HepG2 (cell line): ENCODE results near the gene ACKR4. TPM values are rescaled to one million over a fixed set of nuclear protein-coding genes. Genes with fewer than 3 reads are reported as not detected.

Experiments
- ATAC-seq: fragments of 200-7000 bp; cut with Tn5 transposase; 3 replicates; pipeline ENCODE4 v1.9.1; 2020; ENCODE audit warnings: mild to moderate bottlenecking, moderate library complexity
- BruUV-seq: library from RNA; stranded (reverse); fragments of 400-500 nt; replicated peaks from 2 replicates; lab custom pipeline; 2021; lab: Mats Ljungman, UMichigan
- CTCF ChIA-PET: fragments of 300-600 bp; formaldehyde crosslinking; extraction: SDS; loops from one replicate; lab custom pipeline; 2021; ENCODE audit warnings: low total read pairs, inconsistent platforms, low intra/inter-chr PET ratio; lab: Yijun Ruan, JAX
- POLR2A ChIA-PET: fragments of 350-600 bp; sonication (Branson Sonifier 250); formaldehyde crosslinking; loops from one replicate; lab custom pipeline; 2020; ENCODE audit warnings: antibody characterized with exemption, inconsistent platforms; lab: Yijun Ruan, JAX
- DNase-seq: peaks from one replicate; pipeline ENCODE4 v3.0.0-alpha.2; 2015; ENCODE audit warnings: low spot score
- FAIRE-seq: peaks from 3 replicates; lab custom pipeline; 2011; peaks lifted over from hg19 to GRCh38; lab: Jason Lieb, UNC
- H2AFZ ChIP-seq: one replicate; pipeline ENCODE4 v1.6.1; 2011; ENCODE audit warnings: low read length, inconsistent platforms
- H3K27ac ChIP-seq: fragments of 300-600 bp; 3 replicates; pipeline ENCODE4 v1.8.0; 2011; ENCODE audit warnings: mixed run types, mild to moderate bottlenecking, mixed read lengths, low read length, inconsistent platforms; ENCODE audit not compliant: insufficient read depth; ENCODE audit errors: extremely low read length
- H3K27me3 ChIP-seq, 2 experiments: fragments of 200-600 bp in 1 of 2; 2 replicates in 1 of 2; 3 replicates in 1 of 2; pipeline versions ENCODE4 v1.6.0 to v1.8.0; 2011; ENCODE audit warnings: low read length in 2 of 2, mild to moderate bottlenecking in 2 of 2, moderate library complexity in 2 of 2, inconsistent platforms in 1 of 2; ENCODE audit not compliant: insufficient read depth in 2 of 2, control insufficient read depth in 1 of 2
- H3K36me3 ChIP-seq, 2 experiments: fragments of 200-600 bp in 1 of 2; replicated peaks in 1 of 2; 2 replicates in 1 of 2; 3 replicates in 1 of 2; pipeline versions ENCODE4 v1.5.1 to v1.8.0; 2011; ENCODE audit warnings: low read length in 2 of 2, inconsistent platforms in 1 of 2; ENCODE audit not compliant: insufficient read depth in 2 of 2, control insufficient read depth in 1 of 2
- H3K4me1 ChIP-seq: 2 replicates; pipeline ENCODE4 v1.5.1; 2012; ENCODE audit warnings: low read length, inconsistent platforms; ENCODE audit not compliant: insufficient read depth
- H3K4me2 ChIP-seq: 2 replicates; pipeline ENCODE4 v1.6.0; 2011; ENCODE audit warnings: low read depth, low read length, inconsistent platforms
- H3K4me3 ChIP-seq, 3 experiments: fragments of 200-600 bp in 1 of 3; sonication (generic), shearing (Covaris generic) in 1 of 3; replicated peaks in 1 of 3; 2 replicates each; pipeline ENCODE4 v1.5.1; 2011 to 2016; ENCODE audit warnings: low read length in 3 of 3, inconsistent platforms in 2 of 3, low read depth in 2 of 3, mild to moderate bottlenecking in 2 of 3, control low read depth in 1 of 3, mixed read lengths in 1 of 3; ENCODE audit not compliant: insufficient read depth in 1 of 3
- H3K79me2 ChIP-seq: one replicate; pipeline ENCODE4 v1.6.1; 2011; ENCODE audit warnings: low read length, inconsistent platforms; ENCODE audit not compliant: insufficient read depth
- H3K9ac ChIP-seq: 2 replicates; pipeline ENCODE4 v1.6.0; 2011; ENCODE audit warnings: mild to moderate bottlenecking, low read depth, low read length, inconsistent platforms; ENCODE audit not compliant: insufficient read depth
- H3K9me3 ChIP-seq: 2 replicates; pipeline ENCODE4 v1.5.1; 2012; ENCODE audit warnings: mild to moderate bottlenecking, low read length
- H4K20me1 ChIP-seq: 2 replicates; pipeline ENCODE4 v1.6.0; 2011; ENCODE audit warnings: inconsistent platforms, mild to moderate bottlenecking, low read length, moderate library complexity; ENCODE audit not compliant: insufficient read depth
- BCL6 ChIP-seq: IDR thresholded peaks from 2 replicates; pipeline ENCODE4 v1.6.1; 2016; ENCODE audit warnings: missing genetic modification reagents, missing compliant biosample characterization
- CENPX ChIP-seq: sonication (generic); formaldehyde crosslinking; IDR thresholded peaks from 2 replicates; pipeline ENCODE4 v1.9.0; 2021; ENCODE audit warnings: mild to moderate bottlenecking, missing genetic modification reagents, moderate library complexity
- IKZF1 ChIP-seq: fragments of 450-650 bp; IDR thresholded peaks from 2 replicates; pipeline ENCODE4 v1.7.1; 2016
- KDM1A ChIP-seq: IDR thresholded peaks from 2 replicates; pipeline ENCODE4 v1.6.1; 2016; ENCODE audit warnings: missing compliant biosample characterization
- NR1H2 ChIP-seq: sonication (generic); formaldehyde crosslinking; IDR thresholded peaks from 2 replicates; pipeline ENCODE4 v1.8.1; 2022; ENCODE audit warnings: low read depth, missing genetic modification reagents, borderline replicate concordance
- ZFY ChIP-seq: sonication (generic); formaldehyde crosslinking; IDR thresholded peaks from 2 replicates; pipeline ENCODE4 v1.4.0; 2020; ENCODE audit warnings: missing genetic modification reagents
- ZNF292 ChIP-seq: sonication (generic); formaldehyde crosslinking; IDR thresholded peaks from 2 replicates; pipeline ENCODE4 v1.8.1; 2022; ENCODE audit warnings: mild to moderate bottlenecking, low read depth, missing genetic modification reagents, borderline replicate concordance
- ZNF30 ChIP-seq: sonication (generic); formaldehyde crosslinking; IDR thresholded peaks from 2 replicates; pipeline ENCODE4 v1.5.0; 2020; ENCODE audit warnings: mild to moderate bottlenecking, missing genetic modification reagents
- ZNF446 ChIP-seq: sonication (generic); formaldehyde crosslinking; IDR thresholded peaks from 2 replicates; pipeline ENCODE4 v1.5.0; 2020; ENCODE audit warnings: mild to moderate bottlenecking, missing genetic modification reagents
- ZNF496 ChIP-seq: sonication (generic); formaldehyde crosslinking; IDR thresholded peaks from 2 replicates; pipeline ENCODE4 v1.8.1; 2023; ENCODE audit warnings: mild to moderate bottlenecking, moderate library complexity, missing genetic modification reagents; ENCODE audit not compliant: insufficient replicate concordance
- ZNF713 ChIP-seq: sonication (generic); formaldehyde crosslinking; IDR thresholded peaks from 2 replicates; pipeline ENCODE4 v1.4.0; 2020; ENCODE audit warnings: mild to moderate bottlenecking, missing genetic modification reagents
- ZNF761 ChIP-seq: sonication (generic); formaldehyde crosslinking; conservative IDR thresholded peaks from 2 replicates; pipeline ENCODE4 v1.4.0; 2020; ENCODE audit warnings: mild to moderate bottlenecking, missing genetic modification reagents
- ZSCAN21 ChIP-seq: sonication (generic); formaldehyde crosslinking; IDR thresholded peaks from 2 replicates; pipeline ENCODE4 v1.8.0; 2022; ENCODE audit warnings: mild to moderate bottlenecking, missing genetic modification reagents, moderate library complexity, borderline replicate concordance
- ZZZ3 ChIP-seq: sonication (generic); formaldehyde crosslinking; IDR thresholded peaks from 2 replicates; pipeline ENCODE4 v1.4.0; 2020; ENCODE audit warnings: missing genetic modification reagents, mild to moderate bottlenecking, borderline replicate concordance
- WGBS: methylation state at CpG from one replicate; pipeline ENCODE4 v1.1.6; 2017; ENCODE audit warnings: low lambda C conversion rate; 5-methylcytosine and 5-hydroxymethylcytosine counted together
- in situ Hi-C: cut with HindIII; loops from 2 replicates; pipeline ENCODE4 v1.10.0; 2017; ENCODE audit warnings: low pct_unique_long_range_greater_than_20kb; ENCODE audit not compliant: extremely low pct_ligation_motif_present
- intact Hi-C: fragments of 100-400 bp; cut with micrococcal nuclease; formaldehyde crosslinking; loops from one replicate; pipeline ENCODE4 v1.10.0; 2022; ENCODE audit not compliant: unreplicated experiment
- polyA plus RNA-seq, 8 experiments: library from polyadenylated mRNA; depleted of rRNA in 3 of 8; stranded (reverse) in 7 of 8; unstranded in 1 of 8; fragments of >200 nt; fragmentation: Illumina TruSeq in 4 of 8; extraction: Trizol in 4 of 8; gene quantifications; 2 replicates each; pipeline versions ENCODE4 v1.2.1 to v1.2.3, GENCODE V29; 2011 to 2016; ENCODE audit warnings: low read depth in 4 of 8, missing spikeins in 1 of 8, mixed read lengths in 1 of 8; ENCODE audit not compliant: insufficient read depth in 1 of 8
- total RNA-seq, 5 experiments: library from RNA; depleted of rRNA; stranded (reverse); fragments of >200 nt; fragmentation: Illumina TruSeq; extraction: Trizol; gene quantifications; 2 replicates each; pipeline ENCODE4 v1.2.3, GENCODE V29; 2016; ENCODE audit warnings: low read depth in 1 of 5
- TF ChIP-seq, protein P1 (sequence below): sonication (generic); formaldehyde crosslinking; IDR thresholded peaks from 2 replicates; pipeline ENCODE4 v1.4.0; 2020; ENCODE audit warnings: missing genetic modification reagents, borderline replicate concordance
- TF ChIP-seq, protein P2 (sequence below): sonication (generic); formaldehyde crosslinking; IDR thresholded peaks from 2 replicates; pipeline ENCODE4 v1.8.1; 2023; ENCODE audit warnings: mild to moderate bottlenecking, missing genetic modification reagents
- TF ChIP-seq, protein P3 (sequence below): sonication (generic); formaldehyde crosslinking; IDR thresholded peaks from 2 replicates; pipeline ENCODE4 v1.4.0; 2020; ENCODE audit warnings: missing genetic modification reagents
- TF ChIP-seq, protein P4 (sequence below): sonication (generic); formaldehyde crosslinking; IDR thresholded peaks from 2 replicates; pipeline ENCODE4 v1.4.0; 2020; ENCODE audit warnings: missing genetic modification reagents

The ACKR4 gene
- total and polyA plus RNA-seq, 2 of the 13 experiments (the other 11 are each of a cell fraction or from before 2014, with no cell fraction given), result 0.16 TPM; not detected in 1

DNA sequence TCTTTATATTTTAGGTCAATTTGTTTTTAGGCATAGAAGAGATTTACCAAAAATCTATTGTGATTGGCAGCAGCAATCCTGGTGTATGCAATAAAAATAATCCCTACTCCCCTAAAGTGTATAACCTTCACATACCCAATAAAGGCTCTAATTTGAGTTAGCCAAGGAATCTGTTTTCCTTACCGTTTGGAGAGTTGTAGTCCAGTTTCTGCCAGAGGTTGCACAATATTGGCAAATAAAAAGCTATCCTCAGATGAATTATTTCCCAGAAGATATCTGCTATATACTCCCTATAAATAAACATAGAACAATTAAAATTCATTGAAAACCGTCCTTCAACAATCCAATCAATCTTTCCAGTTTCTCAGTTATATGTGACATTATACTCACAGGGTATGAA lies 31.1 kb downstream of the ACKR4 start:
- no peak for FAIRE-seq
- peaks cover 8 to 26% of the 10 kb centered on the region in 2 experiments for H3K36me3 ChIP-seq
- no peak for ATAC-seq
- H3K27me3 ChIP-seq, result no peaks in the 10 kb centered on the region
- H2AFZ ChIP-seq, result no peak overlapping the region
- WGBS, result 92% methylated on average over 2 of the region's 2 CpGs
- TF ChIP-seq, protein P1, sequence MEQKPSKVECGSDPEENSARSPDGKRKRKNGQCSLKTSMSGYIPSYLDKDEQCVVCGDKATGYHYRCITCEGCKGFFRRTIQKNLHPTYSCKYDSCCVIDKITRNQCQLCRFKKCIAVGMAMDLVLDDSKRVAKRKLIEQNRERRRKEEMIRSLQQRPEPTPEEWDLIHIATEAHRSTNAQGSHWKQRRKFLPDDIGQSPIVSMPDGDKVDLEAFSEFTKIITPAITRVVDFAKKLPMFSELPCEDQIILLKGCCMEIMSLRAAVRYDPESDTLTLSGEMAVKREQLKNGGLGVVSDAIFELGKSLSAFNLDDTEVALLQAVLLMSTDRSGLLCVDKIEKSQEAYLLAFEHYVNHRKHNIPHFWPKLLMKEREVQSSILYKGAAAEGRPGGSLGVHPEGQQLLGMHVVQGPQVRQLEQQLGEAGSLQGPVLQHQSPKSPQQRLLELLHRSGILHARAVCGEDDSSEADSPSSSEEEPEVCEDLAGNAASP (CRISPR knock-in tag), result no peak
- TF ChIP-seq KDM1A (CRISPR knock-in tag) (no peak), IKZF1 (no peak), ZNF713 (CRISPR knock-in tag) (no peak), ZNF292 (CRISPR knock-in tag) (no peak), ZZZ3 (no peak), NR1H2 (CRISPR knock-in tag) (no peak), ZNF30 (CRISPR knock-in tag) (no peak), ZNF496 (CRISPR knock-in tag) (no peak), ZSCAN21 (CRISPR knock-in tag) (no peak), BCL6 (no peak), ZNF761 (CRISPR knock-in tag) (no peak), ZFY (no peak), CENPX (CRISPR knock-in tag) (no peak), ZNF446 (CRISPR knock-in tag) (no peak)
- TF ChIP-seq, protein P2, sequence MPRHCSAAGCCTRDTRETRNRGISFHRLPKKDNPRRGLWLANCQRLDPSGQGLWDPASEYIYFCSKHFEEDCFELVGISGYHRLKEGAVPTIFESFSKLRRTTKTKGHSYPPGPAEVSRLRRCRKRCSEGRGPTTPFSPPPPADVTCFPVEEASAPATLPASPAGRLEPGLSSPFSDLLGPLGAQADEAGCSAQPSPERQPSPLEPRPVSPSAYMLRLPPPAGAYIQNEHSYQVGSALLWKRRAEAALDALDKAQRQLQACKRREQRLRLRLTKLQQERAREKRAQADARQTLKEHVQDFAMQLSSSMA (CRISPR knock-in tag), result no peak
- TF ChIP-seq, protein P3, sequence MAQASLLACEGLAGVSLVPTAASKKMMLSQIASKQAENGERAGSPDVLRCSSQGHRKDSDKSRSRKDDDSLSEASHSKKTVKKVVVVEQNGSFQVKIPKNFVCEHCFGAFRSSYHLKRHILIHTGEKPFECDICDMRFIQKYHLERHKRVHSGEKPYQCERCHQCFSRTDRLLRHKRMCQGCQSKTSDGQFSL (CRISPR knock-in tag), result no peak
- TF ChIP-seq, protein P4, sequence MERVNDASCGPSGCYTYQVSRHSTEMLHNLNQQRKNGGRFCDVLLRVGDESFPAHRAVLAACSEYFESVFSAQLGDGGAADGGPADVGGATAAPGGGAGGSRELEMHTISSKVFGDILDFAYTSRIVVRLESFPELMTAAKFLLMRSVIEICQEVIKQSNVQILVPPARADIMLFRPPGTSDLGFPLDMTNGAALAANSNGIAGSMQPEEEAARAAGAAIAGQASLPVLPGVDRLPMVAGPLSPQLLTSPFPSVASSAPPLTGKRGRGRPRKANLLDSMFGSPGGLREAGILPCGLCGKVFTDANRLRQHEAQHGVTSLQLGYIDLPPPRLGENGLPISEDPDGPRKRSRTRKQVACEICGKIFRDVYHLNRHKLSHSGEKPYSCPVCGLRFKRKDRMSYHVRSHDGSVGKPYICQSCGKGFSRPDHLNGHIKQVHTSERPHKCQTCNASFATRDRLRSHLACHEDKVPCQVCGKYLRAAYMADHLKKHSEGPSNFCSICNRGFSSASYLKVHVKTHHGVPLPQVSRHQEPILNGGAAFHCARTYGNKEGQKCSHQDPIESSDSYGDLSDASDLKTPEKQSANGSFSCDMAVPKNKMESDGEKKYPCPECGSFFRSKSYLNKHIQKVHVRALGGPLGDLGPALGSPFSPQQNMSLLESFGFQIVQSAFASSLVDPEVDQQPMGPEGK (CRISPR knock-in tag), result no peak
- no peaks in the 10 kb centered on the region for H4K20me1 ChIP-seq
- H3K27ac ChIP-seq, result no peak overlapping the region
- no peaks in the 10 kb centered on the region for H3K79me2 ChIP-seq
- no peak overlapping the region for H3K9ac ChIP-seq
- in situ Hi-C loops (no loop called here), intact Hi-C loops (no loop called here)
- DNase-seq, result no peak
- no peak overlapping the region for H3K4me2 ChIP-seq
- no peaks in the 10 kb centered on the region for H3K9me3 ChIP-seq
- ChIA-PET CTCF (no interaction called here), POLR2A (no interaction called here)
- no peaks in the 10 kb centered on the region for H3K4me1 ChIP-seq
- BruUV-seq, result no TSS peak
- H3K4me3 ChIP-seq, result no peak overlapping the region
